Heart left ventricle (tissue), 16 donors: ENCODE data around the gene SH3TC2. TPM values are rescaled to one million over a fixed set of nuclear protein-coding genes. Genes with fewer than 3 reads are reported as not detected.

Experiments
- ATAC-seq, 4 donors: fragments of 200-7000 bp; cut with Tn5 transposase; one replicate each; pipeline ENCODE4 v1.9.1; 2020 to 2022; ENCODE audit warnings: moderate library complexity in 4 of 4, mild to moderate bottlenecking in 3 of 4, moderate number of reproducible peaks in 1 of 4
- DNase-seq, 5 donors: peaks; one replicate each; pipeline ENCODE4 v3.0.0-alpha.2; 2020
- H3K27ac ChIP-seq, 12 donors: fragments of 200-600 bp; sonication (generic) in 4 of 12; one replicate each; pipeline versions ENCODE4 v1.5.0 to v1.8.0; 2016 to 2022; ENCODE audit warnings: mild to moderate bottlenecking in 2 of 12
- H3K27me3 ChIP-seq, 9 donors: fragments of 200-600 bp; sonication (generic) in 2 of 9; one replicate each; pipeline versions ENCODE4 v1.5.1 to v1.8.0; 2016 to 2022; ENCODE audit warnings: mild to moderate bottlenecking in 3 of 9
- H3K36me3 ChIP-seq, 9 donors: fragments of 200-600 bp; sonication (generic) in 2 of 9; one replicate each; pipeline versions ENCODE4 v1.5.0 to v1.8.0; 2018 to 2022; ENCODE audit warnings: mild to moderate bottlenecking in 2 of 9
- H3K4me1 ChIP-seq, 12 donors: fragments of 200-600 bp; sonication (generic) in 4 of 12; one replicate each; pipeline versions ENCODE4 v1.5.0 to v1.8.0; 2016 to 2022; ENCODE audit warnings: mild to moderate bottlenecking in 3 of 12
- H3K4me3 ChIP-seq, 12 donors: fragments of 200-600 bp; sonication (generic) in 4 of 12; one replicate each; pipeline versions ENCODE4 v1.5.0 to v1.8.0; 2017 to 2022; ENCODE audit warnings: mild to moderate bottlenecking in 9 of 12, moderate library complexity in 4 of 12
- H3K9me3 ChIP-seq, 12 donors: fragments of 200-600 bp; sonication (generic) in 4 of 12; one replicate each; pipeline versions ENCODE4 v1.5.0 to v1.8.0; 2016 to 2022; ENCODE audit warnings: mild to moderate bottlenecking in 1 of 12
- CTCF ChIP-seq, 12 donors: fragments of 200-600 bp; sonication (generic) in 4 of 12; IDR thresholded peaks; one replicate each; pipeline versions ENCODE4 v1.5.0 to v1.8.0; 2018 to 2022; ENCODE audit warnings: antibody characterized with exemption in 12 of 12, mild to moderate bottlenecking in 5 of 12
- POLR2A ChIP-seq, 2 donors: fragments of 450-650 bp; IDR thresholded peaks; one replicate each; pipeline ENCODE4 v1.6.1; 2017; ENCODE audit warnings: antibody characterized with exemption in 2 of 2, mild to moderate bottlenecking in 2 of 2, moderate library complexity in 2 of 2
- WGBS, 4 donors: extraction: QIAGEN DNeasy Blood & Tissue Kit in 2 of 4; methylation state at CpG; one replicate each; pipeline versions ENCODE4 v1.1.5 to v1.1.7; 2013 to 2018; 5-methylcytosine and 5-hydroxymethylcytosine counted together
- intact Hi-C, 10 donors: fragments of 100-400 bp; cut with DNase I; formaldehyde crosslinking; loops; one replicate each; pipeline versions ENCODE4 v1.11.1 to v1.14.2; 2022
- polyA plus RNA-seq, 2 donors: library from polyadenylated mRNA; stranded (reverse); fragments of 200-250 nt; gene quantifications; one replicate each; pipeline ENCODE4 v1.2.3, GENCODE V29; 2013
- total RNA-seq, 9 donors: library from RNA; depleted of rRNA in 2 of 9; stranded (reverse); fragments of >200 nt in 2 of 9; fragmentation: NEBNext Ultra II Directional in 3 of 9; extraction: Animal tissue kit (Norgen Biotek cat#: 25700) in 3 of 9; gene quantifications; one replicate each; pipeline versions ENCODE4 v1.1.0 to v1.2.4, GENCODE V29; 2016 to 2023
- donor health status: ischemic (EF 13 %, LVEDD 7.1; RV severe dilation, severe dysfunction).
- donor health status: healthy with polysubstance abuse.
- donor health status: DM: no; HTN: yes; CAD: no.
- donor health status: DM: no; HTN: no; CAD: no.
- donor health status: ischemic (EF 25% LVEDD 6.9; RV normal size, moderate dysfunction).
- donor health status: ischemic (EF 25% LVEDD 5.7; RV mildly dilated, moderate dysfunction).
- donor health status: healthy.
- donor health status: DM: yes; HTN: yes; CAD: no.
- donor health status: ischemic (EF 35%, LVEDD 5.7; RV mildly dilated, moderate dysfunction).
- donor health status: nonischemic (EF 11% LVEDD 7.7; RV severe dilation, severe dysfunction).
- donor health status: DM: yes; HTN: yes; CAD: no.
- donor health status: PGD.
- donor health status: ischemic (EF 29% LVEDD 5.4; RV normal size, mild dysfunction).
- donor health status: nonischemic (EF 23%, LVEDD 6.1; RV moderate dilation, normal function).

Gene SH3TC2
- total and polyA plus RNA-seq, 11 donors, result 1.6 to 12.7 (median 4.0) TPM

- Histone ChIP-seq H3K27ac (no peak overlapping the region), H3K9me3 (no peaks in the 10 kb centered on the region), H3K27me3 (no peaks in the 10 kb centered on the region), H3K36me3 (peaks cover 0 to 8% (median 0%) of the 10 kb centered on the region in 9 donors), H3K4me1 (peaks cover 0 to 13% (median 4%) of the 10 kb centered on the region in 12 donors), H3K4me3 (no peak overlapping the region)
- intact Hi-C loops, result loop anchor here in 1 of 10 donors (10.0 kb wide), 1 partner anchor 108 kb away; no protein-coding TSS in a partner anchor
- TF ChIP-seq POLR2A (IDR thresholded peaks at IDR 0.05), result no peak
- TF ChIP-seq CTCF (IDR thresholded peaks at IDR 0.05), result no peak
- 95 to 100% (median 100%) methylated on average over 1 of the region's 1 CpG for WGBS, 4 donors
- ATAC-seq (no peak), DNase-seq (no peak)
Measured at GRCh38 chr5:149006426-149006825, 56.4 kb downstream of the SH3TC2 start.

GRCh38 chr5:149005077-149005892 is 57.6 kb downstream of the SH3TC2 start:
- no peak overlapping the region for H3K4me3 ChIP-seq
- no peak for DNase-seq
- no peak for ATAC-seq
- no peaks in the 10 kb centered on the region for H3K27me3 ChIP-seq
- TF ChIP-seq POLR2A (IDR thresholded peaks at IDR 0.05) (no peak), CTCF (IDR thresholded peaks at IDR 0.05) (no peak)
- H3K36me3 ChIP-seq, result peaks cover 0 to 8% (median 0%) of the 10 kb centered on the region in 9 donors
- H3K4me1 ChIP-seq, result peaks cover 0 to 20% (median 5%) of the 10 kb centered on the region in 12 donors
- intact Hi-C loops, result loop anchor here in 1 of 10 donors (10.0 kb wide), 1 partner anchor 110 kb away; no protein-coding TSS in a partner anchor
- no peak overlapping the region for H3K27ac ChIP-seq
- no peaks in the 10 kb centered on the region for H3K9me3 ChIP-seq
- WGBS, 4 donors, result 60 to 73% (median 64%) methylated on average over 2 of the region's 2 CpGs

- intact Hi-C loops, result loop anchor here in 4 of 10 donors (5.0 to 10.0 kb wide), 4 partner anchors 37 to 267 kb away; no protein-coding TSS in a partner anchor
- ATAC-seq (no peak), DNase-seq (peak in 1 of 5 donors; percentile 52)
- Histone ChIP-seq H3K27ac (no peak overlapping the region), H3K4me1 (peaks cover 0 to 28% (median 6%) of the 10 kb centered on the region in 12 donors), H3K27me3 (no peaks in the 10 kb centered on the region), H3K4me3 (no peak overlapping the region), H3K36me3 (peaks cover 0 to 8% (median 0%) of the 10 kb centered on the region in 9 donors), H3K9me3 (no peaks in the 10 kb centered on the region)
- 93 to 98% (median 96%) methylated on average over 6 of the region's 6 CpGs for WGBS, 4 donors
- no peak for TF ChIP-seq CTCF (IDR thresholded peaks at IDR 0.05)
- no peak for TF ChIP-seq POLR2A (IDR thresholded peaks at IDR 0.05)
Measured at GRCh38 chr5:149004559-149004958, 58.3 kb downstream of the SH3TC2 start.
